Subcutaneous adipose tissue (tissue), 4 donors: ENCODE data around the gene AIP. TPM values are rescaled to one million over a fixed set of nuclear protein-coding genes. Genes with fewer than 3 reads are reported as not detected.

Source experiments
- total RNA-seq, 4 donors: library from RNA; depleted of rRNA; stranded (reverse); fragments of >200 nt; gene quantifications; one replicate each; pipeline ENCODE4 v1.1.0, GENCODE V29; 2016
- TF ChIP-seq, protein P1 (sequence below): fragments of 450-650 bp; IDR thresholded peaks from one replicate; pipeline ENCODE4 v1.5.1; 2016; ENCODE audit warnings: low read depth, mild to moderate bottlenecking, control low read depth, antibody characterized with exemption, moderate library complexity

AIP gene
- total RNA-seq, 4 donors from 2014 or later: 48.6 to 77.3 (median 64.9) TPM

DNA sequence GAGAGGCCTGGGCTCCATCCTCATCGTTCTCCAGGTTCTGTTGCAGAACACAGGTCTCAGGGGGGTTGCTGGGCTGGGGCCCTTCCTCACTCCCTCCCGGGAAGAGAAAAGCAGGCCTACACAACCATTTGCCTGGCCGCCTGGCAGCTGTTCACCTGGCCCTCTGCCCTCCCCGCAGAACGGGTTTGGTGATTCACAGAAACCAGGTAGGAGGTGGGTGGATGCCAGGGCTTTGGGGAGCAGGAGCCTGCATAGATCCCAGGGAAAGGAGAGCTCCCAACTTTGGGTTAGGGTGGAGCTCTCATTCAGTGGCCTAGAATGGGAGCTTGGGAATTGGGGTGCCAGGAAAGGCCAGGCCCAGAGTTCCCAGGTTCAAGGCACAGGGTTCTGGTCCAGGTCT, 14.8 kb upstream of the AIP start:
- TF ChIP-seq, protein P1, sequence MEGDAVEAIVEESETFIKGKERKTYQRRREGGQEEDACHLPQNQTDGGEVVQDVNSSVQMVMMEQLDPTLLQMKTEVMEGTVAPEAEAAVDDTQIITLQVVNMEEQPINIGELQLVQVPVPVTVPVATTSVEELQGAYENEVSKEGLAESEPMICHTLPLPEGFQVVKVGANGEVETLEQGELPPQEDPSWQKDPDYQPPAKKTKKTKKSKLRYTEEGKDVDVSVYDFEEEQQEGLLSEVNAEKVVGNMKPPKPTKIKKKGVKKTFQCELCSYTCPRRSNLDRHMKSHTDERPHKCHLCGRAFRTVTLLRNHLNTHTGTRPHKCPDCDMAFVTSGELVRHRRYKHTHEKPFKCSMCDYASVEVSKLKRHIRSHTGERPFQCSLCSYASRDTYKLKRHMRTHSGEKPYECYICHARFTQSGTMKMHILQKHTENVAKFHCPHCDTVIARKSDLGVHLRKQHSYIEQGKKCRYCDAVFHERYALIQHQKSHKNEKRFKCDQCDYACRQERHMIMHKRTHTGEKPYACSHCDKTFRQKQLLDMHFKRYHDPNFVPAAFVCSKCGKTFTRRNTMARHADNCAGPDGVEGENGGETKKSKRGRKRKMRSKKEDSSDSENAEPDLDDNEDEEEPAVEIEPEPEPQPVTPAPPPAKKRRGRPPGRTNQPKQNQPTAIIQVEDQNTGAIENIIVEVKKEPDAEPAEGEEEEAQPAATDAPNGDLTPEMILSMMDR: no peak

DNA sequence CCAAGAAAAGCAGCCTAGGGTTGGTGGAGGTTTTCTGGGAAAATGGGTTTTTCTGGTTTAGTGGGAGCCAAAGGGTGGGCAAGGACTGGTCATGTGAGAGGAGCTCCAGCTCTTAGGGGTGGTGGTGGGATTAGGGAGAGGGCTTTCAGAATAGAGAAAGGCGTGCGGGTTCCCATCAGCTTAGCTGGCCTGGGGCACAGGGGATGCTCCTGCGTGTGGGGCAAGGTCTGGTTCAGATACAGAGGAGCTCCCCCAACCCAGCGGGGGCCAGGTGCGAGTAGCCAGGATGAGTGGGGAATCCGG, 14.4 kb upstream of the AIP start:
- TF ChIP-seq, protein P1: no peak

DNA sequence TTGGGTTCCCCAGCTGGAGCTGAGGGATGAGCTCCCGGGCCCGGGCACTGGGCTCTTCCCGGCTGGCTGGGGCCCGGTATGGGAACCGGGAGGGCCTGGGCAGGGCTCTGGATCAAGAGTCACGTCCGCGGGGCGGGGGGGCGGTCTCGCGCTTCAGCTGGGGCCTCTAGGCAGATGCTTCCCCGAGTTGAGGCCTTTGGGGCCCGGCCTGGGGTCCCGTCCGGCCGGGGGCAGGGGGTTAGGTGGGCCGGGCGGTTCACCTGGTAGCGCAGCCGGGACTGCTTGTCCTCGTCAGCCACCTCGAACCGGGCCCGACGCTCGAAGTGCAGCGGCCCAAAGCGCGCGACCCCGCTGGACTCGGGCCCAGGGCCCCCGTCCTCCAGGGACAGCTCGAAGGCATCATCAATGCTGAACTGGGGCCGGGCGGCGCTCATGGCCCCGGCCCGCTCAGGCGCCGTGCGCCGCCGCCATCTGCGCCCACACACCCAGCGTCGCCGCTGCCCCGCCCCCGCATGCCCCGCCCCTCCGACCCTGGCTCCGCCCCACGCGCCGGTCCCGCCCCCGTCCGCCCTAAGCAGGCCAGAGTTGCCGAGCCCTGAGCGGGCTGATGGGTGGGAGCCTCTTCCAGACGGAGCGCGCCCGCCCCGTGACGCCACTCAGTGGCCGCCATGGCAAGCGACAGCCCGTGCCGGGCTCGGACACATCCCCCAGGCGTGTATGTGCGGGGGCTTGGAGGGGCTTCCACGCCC, 13.9 kb upstream of the AIP start, which contains the start of gene TMEM134:
Gene TMEM134 (minus strand): TSS at position 493 of the 749 bp plus-strand sequence. CDS start 59 bp downstream, at position 434.
- TF ChIP-seq, protein P1: no peak

DNA sequence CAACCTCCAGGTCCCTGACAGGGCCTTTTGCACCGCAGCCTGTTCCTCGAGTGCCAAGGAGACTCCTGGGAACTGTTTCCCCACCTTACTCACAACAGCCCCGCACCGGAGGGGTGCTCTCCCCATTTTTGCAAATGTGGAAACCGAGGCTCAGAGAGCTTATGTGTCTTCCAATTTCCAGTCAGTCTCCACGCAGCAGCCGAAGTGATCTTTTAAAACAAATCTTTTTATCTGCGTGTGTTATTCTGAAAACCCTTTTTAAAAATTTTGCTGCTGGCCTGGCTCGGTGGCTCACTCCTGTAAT, 13.4 kb upstream of the AIP start:
- TF ChIP-seq, protein P1: no peak

DNA sequence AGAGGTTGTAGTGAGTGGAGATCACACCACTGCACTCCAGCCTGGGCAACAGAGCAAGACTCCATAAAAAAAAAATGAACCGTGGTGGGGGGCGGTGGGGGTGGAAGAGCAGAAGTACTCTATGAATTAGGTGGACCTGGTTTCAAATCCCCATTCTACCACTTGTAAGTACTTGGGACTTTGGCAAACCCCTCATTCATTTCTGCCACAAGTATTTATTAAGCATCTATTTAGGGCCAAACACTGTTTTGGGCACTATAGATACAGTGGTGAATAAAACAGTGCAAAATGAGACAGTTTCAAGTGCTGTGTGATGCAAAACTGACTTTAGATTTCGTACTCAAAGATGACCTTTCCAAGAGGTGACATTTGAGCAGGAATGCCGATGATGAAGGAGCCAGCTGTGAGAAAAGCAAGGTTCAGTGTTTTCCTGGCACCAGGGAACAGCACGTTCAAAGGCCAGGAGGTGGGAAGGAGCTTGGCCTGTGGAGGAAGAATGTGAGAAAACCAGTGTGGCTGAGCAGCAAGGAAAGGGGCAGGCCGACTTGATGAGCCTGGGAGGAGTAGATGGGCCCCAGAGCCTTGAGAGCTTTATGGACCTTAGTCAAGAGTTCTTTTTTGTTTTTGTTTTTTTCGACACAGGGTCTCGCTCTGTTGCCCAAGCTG, 12.4 kb upstream of the AIP start:
- TF ChIP-seq, protein P1: no peak

DNA sequence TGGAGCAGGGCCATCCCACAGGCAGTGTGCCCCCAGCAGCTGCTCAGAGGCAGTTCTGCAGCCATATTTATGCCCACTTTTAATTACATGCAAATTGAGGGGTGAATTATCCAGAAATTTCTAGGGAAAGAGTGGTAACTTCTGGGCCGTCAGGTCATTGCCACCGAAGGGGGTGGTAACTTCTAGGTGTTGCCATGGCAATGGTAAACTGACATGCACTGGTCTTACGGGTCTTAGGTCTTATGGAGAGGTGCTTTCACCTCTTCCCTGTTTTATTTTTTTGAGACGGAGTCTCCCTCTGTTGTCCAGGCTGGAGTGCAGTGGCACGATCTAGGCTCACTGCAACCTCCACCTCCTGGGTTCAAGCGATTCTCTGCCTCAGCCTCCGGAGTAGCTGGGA, 9.9 kb upstream of the AIP start:
- TF ChIP-seq, protein P1: no peak

DNA sequence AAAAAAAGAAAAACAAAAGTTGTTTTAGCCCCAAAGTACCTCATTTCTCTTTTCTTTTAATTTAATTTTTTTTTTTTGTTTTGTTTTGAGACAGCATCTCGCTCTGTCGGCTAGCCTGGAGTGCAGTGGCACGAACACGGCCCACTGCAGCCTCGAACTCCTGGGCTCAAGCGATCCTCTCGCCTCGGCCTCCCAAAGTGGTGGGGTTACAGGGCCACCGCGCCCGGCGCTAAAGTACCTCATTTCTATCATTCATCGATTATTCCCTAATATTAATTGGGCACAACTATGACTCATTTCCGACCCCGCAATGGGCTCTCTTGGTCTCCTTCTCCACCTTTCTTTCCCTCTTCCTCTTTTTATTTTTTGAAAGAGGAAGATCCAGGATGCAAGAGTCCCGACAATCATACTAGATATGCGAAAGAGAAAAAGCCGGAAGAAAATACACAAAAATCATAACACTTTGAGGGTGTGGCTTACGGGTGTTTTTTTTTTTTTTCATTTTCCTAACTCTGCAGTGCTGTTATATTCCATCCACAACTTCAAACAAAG, 475 bp upstream of the AIP start:
- TF ChIP-seq, protein P1: no peak
